Measurements from ENCODE around the gene SUCNR1.
"Not testable (repeated sequence)": the region's sequence is repeated elsewhere in the genome, so short reads cannot be mapped to it uniquely, and the experiment has no call there.

SUCNR1 gene

DNA sequence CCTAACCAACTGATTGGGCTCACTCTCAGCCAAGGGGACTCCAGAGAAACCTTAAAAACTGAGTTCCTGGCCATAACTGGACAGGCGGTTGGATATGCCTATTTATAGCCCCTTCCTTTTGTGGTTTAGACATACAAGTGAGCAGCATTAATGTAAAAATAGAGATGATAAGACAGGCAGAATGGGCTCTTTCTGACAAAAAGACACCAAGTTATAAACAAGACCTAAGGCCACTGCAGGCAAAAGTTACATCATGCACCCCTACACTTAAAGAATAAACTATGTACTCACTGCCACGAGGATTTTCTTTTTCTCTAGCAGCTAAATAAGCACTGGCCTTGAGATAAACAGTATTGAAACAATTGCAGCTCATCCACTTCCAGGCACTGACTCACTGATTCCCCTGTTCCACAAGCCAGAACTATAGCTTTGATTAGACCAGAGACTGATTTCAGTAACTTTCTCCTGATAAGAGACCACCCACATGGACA lies 30.1 kb downstream of the SUCNR1 start:
- no peak for DNase-seq

DNA sequence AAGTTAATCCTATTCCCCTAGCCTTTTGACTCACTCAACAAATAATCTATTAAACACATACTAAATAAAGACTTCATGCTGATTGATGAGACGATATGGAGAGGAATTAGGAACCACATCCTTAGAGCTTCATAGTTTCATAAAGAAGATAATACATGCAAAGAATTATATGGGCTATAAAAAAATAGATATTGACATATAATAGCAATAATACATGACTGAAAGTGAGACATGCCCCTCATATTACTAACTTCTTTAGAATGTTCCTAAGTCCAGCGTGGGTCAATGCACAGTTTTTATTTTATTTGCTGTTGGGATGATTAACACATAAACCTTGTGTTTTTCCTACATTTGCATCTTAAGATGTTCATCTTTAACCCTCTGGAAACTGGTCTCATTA lies 32.2 kb downstream of the SUCNR1 start:
- no peak for DNase-seq

GRCh38 chr3:151906751-151907150 lies 33.3 kb downstream of the SUCNR1 start:
- DNase-seq: no peak

DNA sequence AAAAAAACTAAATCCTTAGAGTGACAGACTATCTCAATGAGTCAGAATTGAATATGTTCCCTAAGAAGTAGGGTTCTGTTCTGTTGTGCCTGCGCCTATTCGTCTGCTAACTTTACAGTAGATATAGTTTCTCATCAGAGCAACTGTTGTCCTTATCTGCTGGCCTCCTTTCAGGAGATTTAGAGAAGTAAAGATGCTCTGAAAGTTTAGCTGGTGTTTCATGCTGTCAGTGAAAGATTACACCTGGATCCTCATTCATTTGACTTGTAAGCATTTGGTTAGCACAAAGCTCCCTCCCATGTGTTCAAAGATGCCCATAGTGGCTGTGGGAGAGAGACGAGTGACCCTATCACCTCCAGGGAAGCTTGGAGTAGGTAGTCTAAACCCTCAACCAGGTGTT lies 35.0 kb downstream of the SUCNR1 start:
- DNase-seq: no peak

DNA sequence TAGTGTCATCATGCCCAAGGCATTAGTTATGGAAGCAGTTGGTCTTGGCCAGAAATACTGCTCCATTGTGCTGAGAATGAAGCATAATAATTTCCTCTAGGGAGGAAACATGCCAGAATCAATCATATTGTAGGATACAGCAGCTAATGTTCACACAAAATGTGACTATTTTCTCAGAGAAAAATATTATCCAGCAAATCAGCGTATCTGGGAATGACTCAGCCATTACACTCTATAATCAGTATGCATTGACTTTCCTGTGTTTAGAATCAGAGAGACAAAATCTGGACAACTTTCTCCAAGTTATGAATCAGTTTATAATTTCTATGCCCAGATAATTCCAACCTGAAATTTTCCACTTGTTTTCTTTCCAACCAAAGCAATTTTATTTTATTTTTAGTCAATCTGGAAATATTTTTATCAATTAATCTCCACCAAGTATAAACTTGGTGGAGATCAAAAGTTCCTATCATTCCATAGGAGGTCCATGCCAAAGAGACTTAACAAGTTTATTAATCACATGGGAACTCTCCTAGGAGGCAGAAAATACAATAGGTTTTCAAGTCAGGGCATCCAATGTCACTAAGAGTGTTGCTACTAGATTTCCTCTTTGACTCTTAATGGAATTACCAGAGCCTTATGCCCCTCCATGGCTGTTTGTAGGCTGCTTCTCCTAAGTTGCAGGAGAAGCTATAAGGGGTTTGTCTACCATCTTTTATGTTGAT lies 36.4 kb downstream of the SUCNR1 start:
- DNase-seq: no peak

DNA sequence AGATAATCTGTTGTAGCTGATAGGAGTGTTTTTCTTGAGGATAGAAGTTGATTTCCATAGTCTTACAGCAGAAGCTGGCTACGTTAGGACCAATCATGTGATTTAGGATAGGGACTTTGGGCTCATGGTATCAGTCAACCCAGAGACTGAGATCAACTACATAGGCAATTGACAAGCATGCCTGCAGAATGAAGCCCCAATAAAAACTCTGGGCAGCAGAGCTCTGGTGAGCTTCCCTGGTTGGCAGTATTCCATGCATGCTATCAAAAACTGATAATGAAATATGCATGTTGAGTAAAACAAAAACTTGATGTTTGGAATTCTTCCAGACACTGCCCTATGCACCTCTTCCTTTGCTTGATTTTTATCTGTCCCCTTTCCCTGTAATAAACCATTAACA lies 38.0 kb downstream of the SUCNR1 start:
- no peak for DNase-seq

DNA sequence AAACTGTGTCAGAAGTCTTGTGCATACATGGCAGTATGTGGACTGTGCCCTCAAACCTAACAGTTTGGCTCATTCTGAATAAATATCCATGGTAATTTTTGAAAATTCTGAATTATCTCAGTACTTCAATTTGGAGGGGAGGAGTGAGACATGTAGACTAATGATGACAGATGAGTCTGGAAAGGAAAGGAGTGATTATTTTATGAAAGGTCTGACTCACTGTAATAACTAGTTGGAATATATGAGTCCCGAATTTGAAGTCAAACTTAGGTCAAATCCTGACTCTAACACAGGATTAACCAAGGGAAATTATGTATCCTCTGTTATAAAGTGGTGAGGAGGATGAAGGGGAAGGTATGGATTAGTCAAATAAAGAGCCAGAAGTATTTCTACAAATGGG lies 38.6 kb downstream of the SUCNR1 start:
- no peak for DNase-seq

GRCh38 chr3:151916781-151917180 lies 43.3 kb downstream of the SUCNR1 start:
- DNase-seq: no peak

DNA sequence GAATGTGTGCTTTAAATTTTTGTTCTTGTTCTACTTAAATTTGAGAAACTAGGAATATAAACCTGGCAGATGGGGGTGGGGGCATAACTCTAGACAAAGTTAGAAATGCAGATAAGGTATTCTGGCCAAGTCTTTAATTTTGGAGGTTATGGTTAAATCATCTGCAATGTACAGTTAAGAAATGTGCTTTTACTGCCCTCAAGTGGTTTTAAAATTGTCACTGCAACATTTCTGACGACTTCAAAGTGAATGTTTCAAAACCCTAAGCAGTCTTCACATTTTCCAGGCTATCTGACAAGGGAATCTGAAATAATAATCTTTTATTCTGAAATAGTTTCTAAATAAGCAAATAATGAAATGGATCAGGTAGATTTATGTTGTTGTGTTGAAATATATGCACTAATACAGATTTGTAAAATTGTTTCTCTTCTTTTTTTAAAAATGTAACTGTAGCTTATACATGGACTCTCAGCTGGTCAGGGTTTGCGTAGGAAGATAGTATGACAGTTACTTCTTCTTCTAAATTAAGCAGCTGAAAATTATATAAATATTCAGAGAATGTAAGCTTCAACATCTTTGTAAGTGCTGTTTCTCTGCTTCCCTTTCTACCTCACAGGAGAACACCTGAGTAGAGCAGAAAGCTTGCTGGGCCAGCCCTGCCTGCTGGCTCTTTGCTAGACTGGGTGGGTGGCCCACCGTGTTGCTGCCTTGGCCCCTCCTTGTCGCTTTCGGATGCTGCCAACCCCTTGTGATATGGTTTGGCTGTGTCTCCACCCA lies 45.0 kb downstream of the SUCNR1 start:
- DNase-seq: no peak

DNA sequence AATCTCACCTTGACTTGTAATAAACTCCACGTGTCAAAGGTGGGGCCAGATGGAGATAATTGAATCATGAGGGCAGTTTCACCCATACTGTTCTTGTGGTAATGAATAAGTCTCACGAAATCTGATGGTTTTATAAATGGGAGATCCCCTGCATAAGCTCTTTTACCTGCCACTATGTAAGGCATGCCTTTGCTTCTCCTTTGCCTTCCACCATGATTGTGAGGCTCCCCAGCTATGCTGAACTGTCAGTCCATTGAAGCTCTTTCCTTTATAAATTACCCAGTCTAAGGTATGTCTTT lies 45.5 kb downstream of the SUCNR1 start:
- no peak for DNase-seq

- DNase-seq: no peak
Observed at GRCh38 chr3:151919446-151919845, 46.0 kb downstream of the SUCNR1 start.

DNA sequence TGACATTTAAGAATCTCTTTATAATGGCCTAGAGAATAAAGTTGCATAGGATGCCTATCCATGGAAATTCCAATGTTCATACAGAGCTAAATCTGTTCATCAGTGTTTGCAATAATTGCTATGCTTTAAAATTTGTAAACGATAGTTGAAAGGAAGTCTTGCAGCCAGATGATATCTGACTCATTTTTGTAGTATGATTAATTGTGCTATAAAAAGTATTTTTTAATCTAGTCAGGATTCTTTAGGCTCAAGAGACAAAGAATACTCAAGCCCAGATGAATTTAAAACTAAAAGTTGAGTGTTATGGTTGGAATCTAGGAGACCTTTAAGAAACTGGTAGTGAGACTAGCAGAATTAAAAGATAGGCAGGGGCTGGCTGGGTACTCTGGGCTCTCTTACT lies 50.5 kb downstream of the SUCNR1 start:
- no peak for DNase-seq

- no peak for DNase-seq
Observed at GRCh38 chr3:151924753-151925152, 51.3 kb downstream of the SUCNR1 start.

DNA sequence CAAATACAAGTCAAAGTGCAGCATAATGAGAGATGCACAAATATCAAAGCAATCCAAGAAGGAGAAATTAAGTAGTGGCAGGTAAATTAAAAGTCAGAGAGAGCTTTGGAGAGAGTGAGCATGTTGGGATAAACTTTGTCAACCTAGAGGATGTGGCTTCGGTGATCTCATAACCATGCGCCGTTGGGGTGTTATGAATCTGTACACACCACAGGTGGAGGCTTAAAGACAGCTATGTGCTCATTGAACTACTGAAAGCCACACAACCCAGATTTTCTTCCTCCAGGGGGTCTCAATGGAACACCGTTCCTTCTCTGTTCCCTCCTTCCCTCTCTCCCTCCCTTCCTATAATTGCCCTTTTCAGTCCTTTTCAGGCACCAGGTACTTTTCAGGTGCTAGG lies 52.0 kb downstream of the SUCNR1 start:
- no peak for DNase-seq

- DNase-seq: no peak
Observed at GRCh38 chr3:151925876-151926275, 52.4 kb downstream of the SUCNR1 start.

DNA sequence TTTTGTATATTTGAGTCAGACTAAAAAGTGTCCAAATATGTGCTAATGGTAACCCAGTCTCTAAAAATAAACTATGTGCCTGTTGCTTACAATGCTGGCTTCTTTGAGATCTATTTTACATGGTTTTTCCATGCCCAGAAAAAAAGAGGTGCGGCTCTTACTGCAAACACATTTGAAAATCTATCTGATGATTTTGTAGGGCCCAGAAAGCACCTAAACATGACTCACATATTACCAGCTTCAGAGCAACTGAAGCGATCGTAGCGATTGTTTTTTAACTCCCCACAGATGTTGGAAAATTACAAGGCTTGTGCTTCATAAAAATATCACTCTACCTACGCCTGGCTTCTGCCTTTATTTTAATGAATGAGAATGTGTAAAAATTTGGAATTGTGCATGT lies 53.5 kb downstream of the SUCNR1 start:
- no peak for DNase-seq

DNA sequence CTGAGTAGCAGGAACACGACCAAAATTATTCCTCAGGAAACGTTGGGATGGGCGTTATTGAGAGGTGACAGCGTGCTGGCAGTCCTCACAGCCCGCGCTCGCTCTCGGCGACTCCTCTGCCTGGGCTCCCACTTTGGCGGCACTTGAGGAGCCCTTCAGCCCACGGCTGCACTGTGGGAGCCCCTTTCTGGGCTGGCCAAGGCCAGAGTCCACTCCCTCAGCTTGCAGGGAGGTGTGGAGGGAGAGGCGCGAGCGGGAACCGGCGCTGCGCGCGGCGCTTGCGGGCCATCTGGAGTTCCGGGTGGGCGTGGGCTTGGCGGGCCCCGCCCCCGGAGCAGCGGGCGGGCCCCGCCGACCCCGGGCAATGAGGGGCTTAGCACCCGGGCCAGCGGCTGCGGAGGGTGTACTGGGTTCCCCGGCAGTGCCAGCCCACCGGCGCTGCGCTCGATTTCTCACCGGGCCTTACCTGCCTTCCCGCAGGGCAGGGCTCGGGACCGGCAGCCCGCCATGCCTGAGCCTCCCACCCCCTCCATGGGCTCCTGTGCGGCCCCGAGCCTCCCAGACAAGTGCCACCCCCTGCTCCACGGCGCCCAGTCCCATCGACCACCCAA lies 54.6 kb downstream of the SUCNR1 start:
- not testable (repeated sequence) for DNase-seq

DNA sequence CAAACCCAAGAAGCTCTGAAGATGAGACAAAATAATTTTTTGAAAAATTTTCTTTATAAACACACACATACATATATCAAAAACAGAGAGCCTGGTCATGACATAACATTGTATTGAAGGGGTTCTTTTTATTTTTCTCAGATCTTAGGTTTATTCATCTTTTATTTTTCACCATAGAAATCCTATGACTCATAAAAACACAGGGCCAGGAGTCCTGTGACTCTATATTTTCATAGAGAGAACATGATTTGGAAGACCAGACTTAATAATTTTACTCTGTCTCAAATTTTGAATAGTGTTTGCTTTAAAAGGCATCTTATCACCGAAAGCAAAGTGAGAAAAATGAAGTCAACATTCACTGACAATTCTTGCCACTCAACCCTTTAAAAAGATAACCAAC lies 57.7 kb downstream of the SUCNR1 start:
- no peak for DNase-seq

- no peak for DNase-seq
Observed at GRCh38 chr3:151933234-151933853, 59.9 kb downstream of the SUCNR1 start.

Measured in NCI-H2171 (cell line).